ENCODE results near the gene AMBP.

DNA sequence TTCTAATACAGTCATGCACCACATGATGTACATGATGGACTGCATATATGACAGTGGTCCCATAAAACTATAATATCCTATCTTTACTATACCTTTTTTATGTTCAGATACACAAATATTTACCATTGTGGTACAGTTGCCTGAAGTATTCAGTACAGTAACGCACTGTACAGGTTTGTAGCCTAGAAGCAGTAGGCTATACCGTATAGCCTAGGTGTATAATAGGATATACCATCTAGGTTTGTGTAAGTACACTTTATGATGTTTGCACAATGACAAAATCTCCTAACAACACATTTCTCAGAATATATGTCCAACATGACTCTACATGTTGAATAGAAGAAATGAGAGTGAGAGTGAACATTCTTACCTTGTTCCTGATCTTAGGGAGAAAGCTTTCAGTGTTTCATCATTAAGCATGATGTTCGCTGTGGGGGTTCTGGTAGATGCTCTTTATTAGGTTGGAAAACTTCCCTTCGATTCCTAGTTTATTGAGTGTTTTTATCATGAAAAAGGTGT is 31.8 kb downstream of the AMBP start:
- TF ChIP-seq, protein P1, sequence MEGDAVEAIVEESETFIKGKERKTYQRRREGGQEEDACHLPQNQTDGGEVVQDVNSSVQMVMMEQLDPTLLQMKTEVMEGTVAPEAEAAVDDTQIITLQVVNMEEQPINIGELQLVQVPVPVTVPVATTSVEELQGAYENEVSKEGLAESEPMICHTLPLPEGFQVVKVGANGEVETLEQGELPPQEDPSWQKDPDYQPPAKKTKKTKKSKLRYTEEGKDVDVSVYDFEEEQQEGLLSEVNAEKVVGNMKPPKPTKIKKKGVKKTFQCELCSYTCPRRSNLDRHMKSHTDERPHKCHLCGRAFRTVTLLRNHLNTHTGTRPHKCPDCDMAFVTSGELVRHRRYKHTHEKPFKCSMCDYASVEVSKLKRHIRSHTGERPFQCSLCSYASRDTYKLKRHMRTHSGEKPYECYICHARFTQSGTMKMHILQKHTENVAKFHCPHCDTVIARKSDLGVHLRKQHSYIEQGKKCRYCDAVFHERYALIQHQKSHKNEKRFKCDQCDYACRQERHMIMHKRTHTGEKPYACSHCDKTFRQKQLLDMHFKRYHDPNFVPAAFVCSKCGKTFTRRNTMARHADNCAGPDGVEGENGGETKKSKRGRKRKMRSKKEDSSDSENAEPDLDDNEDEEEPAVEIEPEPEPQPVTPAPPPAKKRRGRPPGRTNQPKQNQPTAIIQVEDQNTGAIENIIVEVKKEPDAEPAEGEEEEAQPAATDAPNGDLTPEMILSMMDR (IDR thresholded peaks at IDR 0.05), result no peak
- TF ChIP-seq EZH2 (IDR thresholded peaks at IDR 0.05) (no peak), EZH2phosphoT487 (IDR thresholded peaks at IDR 0.05) (no peak)

All from neural progenitor cell (in vitro differentiated cells).